H9 (cell line): ENCODE results near the gene SPATA3. TPM values are rescaled to one million over a fixed set of nuclear protein-coding genes. Genes with fewer than 3 reads are reported as not detected.
A peak's percentile ranks its signal among the peaks of the same experiment; 100 is the strongest.

Experiments
- DNase-seq: peaks from one replicate; pipeline ENCODE4 v3.0.0-alpha.2; 2017
- H2AFZ ChIP-seq: one replicate; pipeline ENCODE4 v1.6.1; 2013; ENCODE audit warnings: mild to moderate bottlenecking, low read length, control low read depth, moderate library complexity
- H2AK5ac ChIP-seq: 2 replicates; pipeline ENCODE4 v1.6.1; 2013; ENCODE audit warnings: low read length, control low read depth, mixed read lengths; ENCODE audit not compliant: insufficient read length
- H2BK120ac ChIP-seq: one replicate; pipeline ENCODE4 v1.6.1; 2013; ENCODE audit warnings: low read depth, mild to moderate bottlenecking, low read length, control low read depth, inconsistent platforms; ENCODE audit not compliant: poor library complexity, severe bottlenecking
- H2BK12ac ChIP-seq: 2 replicates; pipeline ENCODE4 v1.6.1; 2013; ENCODE audit warnings: low read length, control low read depth, mixed read lengths, low read depth; ENCODE audit not compliant: insufficient read length
- H2BK15ac ChIP-seq: 2 replicates; pipeline ENCODE4 v1.6.1; 2013; ENCODE audit warnings: low read depth, low read length, control low read depth
- H2BK20ac ChIP-seq: one replicate; pipeline ENCODE4 v1.6.1; 2013; ENCODE audit warnings: low read depth, mild to moderate bottlenecking, low read length, control low read depth, inconsistent platforms; ENCODE audit not compliant: poor library complexity, severe bottlenecking
- H2BK5ac ChIP-seq: 2 replicates; pipeline ENCODE4 v1.6.1; 2013; ENCODE audit warnings: low read length, control low read depth, mixed read lengths; ENCODE audit not compliant: insufficient read length
- H3K14ac ChIP-seq: 2 replicates; pipeline ENCODE4 v1.6.1; 2013; ENCODE audit warnings: low read length, control low read depth; ENCODE audit not compliant: insufficient read depth
- H3K18ac ChIP-seq: 2 replicates; pipeline ENCODE4 v1.6.1; 2013; ENCODE audit warnings: low read depth, mild to moderate bottlenecking, mixed read lengths, low read length, control low read depth; ENCODE audit not compliant: insufficient read length
- H3K23ac ChIP-seq: 2 replicates; pipeline ENCODE4 v1.6.1; 2013; ENCODE audit warnings: low read length, control low read depth, mixed read lengths, low read depth; ENCODE audit not compliant: insufficient read length
- H3K23me2 ChIP-seq: 2 replicates; pipeline ENCODE4 v1.6.1; 2013; ENCODE audit warnings: low read depth, mild to moderate bottlenecking, mixed read lengths, low read length, control low read depth; ENCODE audit not compliant: insufficient read length, poor library complexity, severe bottlenecking
- H3K27ac ChIP-seq: 2 replicates; pipeline ENCODE4 v1.5.1; 2013; ENCODE audit warnings: low read length, control low read depth, mixed read lengths, low read depth; ENCODE audit not compliant: insufficient read length
- H3K27me3 ChIP-seq: 2 replicates; pipeline ENCODE4 v1.6.1; 2013; ENCODE audit warnings: low read length, control low read depth, inconsistent platforms; ENCODE audit not compliant: insufficient read depth
- H3K4ac ChIP-seq: 2 replicates; pipeline ENCODE4 v1.6.1; 2013; ENCODE audit warnings: low read depth, mild to moderate bottlenecking, control low read depth, inconsistent platforms, low read length, moderate library complexity
- H3K4me1 ChIP-seq: 2 replicates; pipeline ENCODE4 v1.6.1; 2013; ENCODE audit warnings: low read length, control low read depth, inconsistent platforms; ENCODE audit not compliant: insufficient read depth
- H3K4me2 ChIP-seq: 2 replicates; pipeline ENCODE4 v1.6.1; 2013; ENCODE audit warnings: low read length, control low read depth, mixed read lengths; ENCODE audit not compliant: insufficient read length, insufficient read depth
- H3K56ac ChIP-seq: 2 replicates; pipeline ENCODE4 v1.6.1; 2013; ENCODE audit warnings: low read depth, mild to moderate bottlenecking, mixed read lengths, low read length, control low read depth; ENCODE audit not compliant: insufficient read length
- H3K79me1 ChIP-seq: 2 replicates; pipeline ENCODE4 v1.6.1; 2013; ENCODE audit warnings: low read depth, mild to moderate bottlenecking, moderate library complexity, low read length, control low read depth, inconsistent platforms; ENCODE audit not compliant: insufficient read depth, poor library complexity, severe bottlenecking
- H3K79me2 ChIP-seq: 2 replicates; pipeline ENCODE4 v1.6.1; 2013; ENCODE audit warnings: low read length, control low read depth, inconsistent platforms; ENCODE audit not compliant: insufficient read depth
- H3K9ac ChIP-seq: 2 replicates; pipeline ENCODE4 v1.6.1; 2013; ENCODE audit warnings: low read length, control low read depth, mixed read lengths; ENCODE audit not compliant: insufficient read length; ENCODE audit errors: extremely low read depth
- H3K9me3 ChIP-seq: one replicate; pipeline ENCODE4 v1.6.1; 2013; ENCODE audit warnings: low read depth, low read length, inconsistent platforms; ENCODE audit not compliant: control insufficient read depth
- H3T11ph ChIP-seq: one replicate; pipeline ENCODE4 v1.6.1; 2013; ENCODE audit warnings: mild to moderate bottlenecking, low read length, control low read depth, inconsistent platforms
- H4K20me1 ChIP-seq: one replicate; pipeline ENCODE4 v1.6.1; 2013; ENCODE audit not compliant: control insufficient read depth, insufficient read length, insufficient read depth
- H4K5ac ChIP-seq: 2 replicates; pipeline ENCODE4 v1.6.1; 2013; ENCODE audit warnings: low read depth, mild to moderate bottlenecking, mixed read lengths, low read length, control low read depth; ENCODE audit not compliant: insufficient read length
- H4K8ac ChIP-seq: replicated peaks from 2 replicates; pipeline ENCODE4 v1.6.1; 2013; ENCODE audit warnings: low read length, control low read depth, mixed read lengths, low read depth; ENCODE audit not compliant: insufficient read length
- H4K91ac ChIP-seq: 2 replicates; pipeline ENCODE4 v1.6.1; 2013; ENCODE audit warnings: low read depth, mild to moderate bottlenecking, moderate library complexity, mixed read lengths, low read length, control low read depth; ENCODE audit not compliant: insufficient read length
- H3K27ac Mint-ChIP-seq, 3 experiments: 2 replicates in 2 of 3; 3 replicates in 1 of 3; pipeline ENCODE4 v1.8.0; 2020 to 2021; ENCODE audit warnings: mixed read lengths in 3 of 3, mild to moderate bottlenecking in 1 of 3, moderate library complexity in 1 of 3
- H3K27me3 Mint-ChIP-seq: 2 replicates; pipeline ENCODE4 v1.8.0; 2021; ENCODE audit warnings: low read depth, mild to moderate bottlenecking, moderate library complexity, mixed read lengths
- H3K36me3 Mint-ChIP-seq, 3 experiments: 2 replicates in 2 of 3; 3 replicates in 1 of 3; pipeline ENCODE4 v1.8.0; 2020 to 2021; ENCODE audit warnings: low read depth in 3 of 3, mixed read lengths in 3 of 3; ENCODE audit not compliant: insufficient read depth in 1 of 3
- H3K4me1 Mint-ChIP-seq, 2 experiments: 2 replicates each; pipeline ENCODE4 v1.8.0; 2020; ENCODE audit warnings: mixed read lengths in 2 of 2
- H3K4me3 Mint-ChIP-seq, 2 experiments: 2 replicates in 1 of 2; 3 replicates in 1 of 2; pipeline ENCODE4 v1.8.0; 2020 to 2021; ENCODE audit warnings: mild to moderate bottlenecking in 2 of 2, mixed read lengths in 2 of 2, moderate library complexity in 1 of 2
- H3K9me3 Mint-ChIP-seq, 2 experiments: 2 replicates in 1 of 2; 3 replicates in 1 of 2; pipeline ENCODE4 v1.8.0; 2020; ENCODE audit warnings: mild to moderate bottlenecking in 2 of 2, mixed read lengths in 2 of 2, moderate library complexity in 1 of 2
- CTCF ChIP-seq: fragments of 200-600 bp; sonication (generic); conservative IDR thresholded peaks from 3 replicates; pipeline ENCODE4 v1.8.0; 2021; ENCODE audit warnings: antibody characterized with exemption, mild to moderate bottlenecking
- WGBS: extraction: QIAGEN DNeasy Blood & Tissue Kit; methylation state at CpG from one replicate; pipeline ENCODE4 v1.1.7; 2013; ENCODE audit warnings: missing lambda C conversion rate, low lambda C conversion rate, mixed read lengths; ENCODE audit not compliant: insufficient read length; ENCODE audit errors: extremely low coverage; 5-methylcytosine and 5-hydroxymethylcytosine counted together
- total RNA-seq: library from RNA; stranded (reverse); gene quantifications from 2 replicates; pipeline ENCODE4 v1.2.1, GENCODE V29; 2021

SPATA3 gene
- total RNA-seq, 1 experiment from 2014 or later, result not detected

GRCh38 chr2:231036131-231036530 is 40.2 kb downstream of the SPATA3 start:
- H3K9ac ChIP-seq, result no peak overlapping the region
- H4K5ac ChIP-seq, result no peak overlapping the region
- Mint-ChIP-seq H3K27me3 (peaks cover 88% of the 10 kb centered on the region), H3K36me3 (no peaks in the 10 kb centered on the region), H3K27ac (no peak overlapping the region), H3K9me3 (no peaks in the 10 kb centered on the region), H3K4me1 (peaks cover 8 to 15% of the 10 kb centered on the region in 2 experiments; a peak in 3 of 4 replicates), H3K4me3 (peak overlapping the region in 1 of 2 experiments; percentile 76; a peak in 1 of 5 replicates)
- DNase-seq, result no peak
- H3K56ac ChIP-seq, result no peak overlapping the region
- H2BK120ac ChIP-seq, result no peak overlapping the region
- H2BK20ac ChIP-seq, result no peak overlapping the region
- peaks cover 10% of the 10 kb centered on the region for H3K23me2 ChIP-seq
- H3K23ac ChIP-seq, result no peak overlapping the region
- no peaks in the 10 kb centered on the region for H3K79me2 ChIP-seq
- H4K91ac ChIP-seq, result no peak overlapping the region
- H3T11ph ChIP-seq, result no peak overlapping the region
- H3K9me3 ChIP-seq, result no peaks in the 10 kb centered on the region
- no peak overlapping the region for H2BK12ac ChIP-seq
- no peak overlapping the region for H3K27ac ChIP-seq
- no peaks in the 10 kb centered on the region for H3K79me1 ChIP-seq
- WGBS, result no CpG with 5 or more reads among the region's 4 CpGs
- H3K18ac ChIP-seq, result no peak overlapping the region
- no peak overlapping the region for H3K4ac ChIP-seq
- H3K14ac ChIP-seq, result no peak overlapping the region
- no peaks in the 10 kb centered on the region for H4K20me1 ChIP-seq
- H3K4me2 ChIP-seq, result no peak overlapping the region
- no peak overlapping the region for H2BK15ac ChIP-seq
- H3K27me3 ChIP-seq, result peaks cover 25% of the 10 kb centered on the region
- no peak overlapping the region for H4K8ac ChIP-seq
- no peak for TF ChIP-seq CTCF
- no peaks in the 10 kb centered on the region; the same call in 1 of the 2 replicates for H3K4me1 ChIP-seq
- H2AFZ ChIP-seq, result no peak overlapping the region
- H2BK5ac ChIP-seq, result no peak overlapping the region
- no peak overlapping the region for H2AK5ac ChIP-seq
